NCI-H526 treated with DMSO at 0.1 percent for 48 hours (cell line): Measurements from ENCODE around the gene KIF13A.
"Not testable (repeated sequence)": the region's sequence is repeated elsewhere in the genome, so short reads cannot be mapped to it uniquely, and the experiment has no call there.

Experiments used
- DNase-seq: peaks from one replicate; lab custom pipeline; 2025; lab: John Stamatoyannopoulos, UW

Gene KIF13A

GRCh38 chr6:17870300-17871188 is 116.9 kb downstream of the KIF13A start:
- no peak for DNase-seq

GRCh38 chr6:17869753-17870050 is 117.7 kb downstream of the KIF13A start:
- DNase-seq: no peak

GRCh38 chr6:17869010-17869752 is 118.3 kb downstream of the KIF13A start:
- DNase-seq: no peak

- DNase-seq: no peak
Measured at GRCh38 chr6:17867880-17868279, 119.6 kb downstream of the KIF13A start.

- DNase-seq: no peak
Measured at GRCh38 chr6:17866876-17867444, 120.5 kb downstream of the KIF13A start.

DNA sequence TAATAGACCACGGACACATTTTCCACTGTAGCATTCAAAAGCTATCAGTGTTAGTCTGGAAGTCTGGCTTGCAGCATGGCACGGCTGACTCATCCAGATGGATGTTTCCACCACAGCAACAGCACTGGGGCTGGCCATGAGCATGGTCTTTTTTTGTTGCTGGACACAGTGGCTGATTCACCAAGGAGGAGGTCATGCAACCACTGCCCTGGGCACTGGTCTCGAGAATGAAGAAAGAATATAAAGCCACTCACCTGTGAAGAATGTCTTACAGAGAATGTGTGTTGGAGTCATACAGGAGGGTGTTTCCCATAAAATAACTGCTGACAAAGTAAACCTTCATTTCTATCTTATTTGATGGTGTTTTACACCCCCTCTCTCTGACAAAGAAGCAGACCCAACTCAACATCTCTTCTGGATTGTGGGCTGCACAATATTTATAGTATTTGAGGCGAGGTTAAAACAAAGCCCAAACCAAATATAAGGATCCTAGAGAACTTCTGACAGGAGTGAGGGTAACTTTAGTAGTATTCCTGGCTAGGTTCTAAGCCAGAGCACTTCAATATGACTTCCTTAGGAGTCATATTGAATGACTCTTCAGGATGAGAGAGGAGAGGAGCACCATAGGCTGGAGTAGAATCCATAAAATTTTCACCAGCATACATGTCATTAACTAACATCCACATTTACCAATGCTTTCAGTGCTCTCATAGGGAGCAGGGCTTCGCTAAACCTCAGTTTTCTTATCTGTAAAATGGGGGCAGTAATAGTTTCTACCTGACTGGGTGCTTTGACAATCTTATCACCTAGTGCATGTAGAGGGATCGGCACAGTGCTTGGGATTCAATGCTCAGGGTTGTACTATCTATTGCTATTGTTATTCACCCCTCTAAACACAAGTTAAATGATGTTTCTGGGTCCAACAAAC is 121.4 kb downstream of the KIF13A start:
- no peak for DNase-seq

DNA sequence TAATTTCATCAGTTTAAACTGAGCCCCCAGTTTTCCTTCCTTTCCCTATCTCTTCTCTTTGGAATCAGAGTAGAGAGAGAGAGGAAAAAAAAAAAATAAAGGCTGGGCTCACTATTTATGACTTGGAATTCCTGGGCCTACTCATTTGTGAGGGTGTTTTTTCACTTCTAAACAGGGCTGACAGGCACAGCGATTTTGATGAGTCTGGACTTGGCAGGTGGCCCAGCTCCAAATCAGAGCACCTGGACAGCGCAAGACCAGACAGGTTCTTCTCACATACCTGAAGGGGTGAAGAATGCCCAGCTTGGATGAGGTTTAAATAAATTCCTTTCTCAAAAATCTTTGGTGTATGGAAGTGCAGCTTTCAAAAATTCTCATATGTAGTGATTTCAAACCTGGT is 122.2 kb downstream of the KIF13A start:
- DNase-seq: no peak

- no peak for DNase-seq
Measured at GRCh38 chr6:17863901-17864754, 123.3 kb downstream of the KIF13A start.

- no peak for DNase-seq
Measured at GRCh38 chr6:17861361-17861760, 126.1 kb downstream of the KIF13A start.

GRCh38 chr6:17859846-17860245 is 127.6 kb downstream of the KIF13A start:
- DNase-seq: no peak

DNA sequence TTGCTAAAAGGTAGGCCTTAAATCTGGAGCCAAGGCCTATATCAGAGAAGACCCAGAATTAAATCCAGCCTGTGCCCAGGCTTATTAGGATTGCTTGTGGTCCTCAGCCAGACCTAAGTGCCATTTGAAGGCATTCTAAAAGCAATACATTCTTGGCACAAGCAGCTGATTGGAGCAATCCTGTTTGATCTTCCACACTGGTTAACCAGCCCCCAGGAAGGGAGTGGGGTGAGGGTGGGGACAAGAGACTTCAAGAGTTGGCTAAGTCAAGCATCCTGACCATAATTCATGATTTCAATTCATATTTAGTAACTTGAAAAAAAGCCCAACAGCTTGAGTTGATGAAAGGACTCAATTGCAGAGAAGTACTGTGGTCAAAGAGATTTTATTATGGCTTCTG is 128.9 kb downstream of the KIF13A start:
- DNase-seq: no peak

- not testable (repeated sequence) for DNase-seq
Measured at GRCh38 chr6:17857188-17857587, 130.2 kb downstream of the KIF13A start.

GRCh38 chr6:17856306-17856705 is 131.1 kb downstream of the KIF13A start:
- no peak for DNase-seq

DNA sequence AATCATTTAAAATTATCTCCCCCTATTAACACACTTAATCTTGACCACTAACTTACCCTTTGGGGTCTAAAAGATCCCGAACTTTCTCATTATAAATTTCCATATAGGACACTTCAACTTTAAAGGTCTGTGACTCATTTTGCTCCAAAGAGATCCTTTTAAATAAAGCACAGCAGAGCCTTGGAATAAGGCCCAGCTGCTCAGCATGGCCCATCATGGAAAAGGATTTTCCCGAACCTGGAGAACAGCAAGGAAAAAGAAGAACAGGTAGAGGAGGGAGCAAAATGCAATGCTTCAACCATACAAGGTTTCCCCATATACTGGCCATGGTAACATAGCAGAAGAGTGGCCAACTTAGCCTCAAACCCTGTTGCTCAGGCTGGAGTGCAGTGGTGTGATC is 132.1 kb downstream of the KIF13A start:
- no peak for DNase-seq

GRCh38 chr6:17853533-17853932 is 133.9 kb downstream of the KIF13A start:
- no peak for DNase-seq

DNA sequence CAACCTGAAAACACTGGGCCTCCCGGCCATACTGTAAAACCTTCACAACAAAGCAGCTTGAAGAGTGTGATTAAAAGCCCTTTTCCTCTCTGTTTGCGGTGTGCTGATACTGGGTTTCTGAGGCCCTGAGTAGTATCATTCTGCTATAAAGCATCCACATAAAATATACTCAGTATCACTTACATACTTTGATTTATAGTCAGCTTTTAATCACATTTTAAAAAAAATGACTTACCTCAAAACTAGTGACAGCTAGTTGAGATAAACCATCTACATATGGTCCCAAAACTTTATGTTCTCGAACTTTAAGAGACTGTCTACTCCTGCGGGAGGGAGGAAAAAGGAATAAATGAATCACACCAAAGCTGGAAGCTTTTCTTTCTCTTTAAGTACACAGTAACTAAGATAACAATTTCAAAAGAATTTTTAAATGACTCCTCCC is 135.7 kb downstream of the KIF13A start:
- DNase-seq: no peak

- no peak for DNase-seq
Measured at GRCh38 chr6:17851001-17851719, 136.3 kb downstream of the KIF13A start.

- no peak for DNase-seq
Measured at GRCh38 chr6:17850281-17850680, 137.2 kb downstream of the KIF13A start.

GRCh38 chr6:17847203-17847760 is 140.2 kb downstream of the KIF13A start:
- no peak for DNase-seq

GRCh38 chr6:17846762-17847161 is 140.7 kb downstream of the KIF13A start:
- no peak for DNase-seq
